Testis (tissue), 2 donors: Measurements from ENCODE around the gene DTNB.

Source experiments
- CTCF ChIP-seq, 3 experiments: fragments of 450-650 bp in 2 of 3; fragments of 200-600 bp in 1 of 3; sonication (generic) in 1 of 3; IDR thresholded peaks; one replicate each; pipeline ENCODE4 v1.5.1; 2016 to 2019; ENCODE audit warnings: antibody characterized with exemption in 3 of 3, mild to moderate bottlenecking in 2 of 3, moderate library complexity in 1 of 3
- POLR2A ChIP-seq: fragments of 450-650 bp; IDR thresholded peaks from one replicate; pipeline ENCODE4 v1.6.1; 2017; ENCODE audit warnings: antibody characterized with exemption, mild to moderate bottlenecking, moderate library complexity

- TF ChIP-seq POLR2A (no peak), CTCF (IDR thresholded peaks at IDR 0.05) (no peak)
Measured at GRCh38 chr2:25355270-25355669, 318.1 kb downstream of the DTNB start.
